Neuron (in vitro differentiated cells): ENCODE measurements around the gene RNF7.

Source experiments
- H2AFZ ChIP-seq: one replicate; pipeline ENCODE4 v1.6.1; 2013; ENCODE audit warnings: low read depth, mild to moderate bottlenecking, inconsistent platforms, low read length, moderate library complexity
- H3K27me3 ChIP-seq: one replicate; pipeline ENCODE4 v1.6.1; 2013; ENCODE audit warnings: low read length; ENCODE audit not compliant: insufficient read depth
- H3K36me3 ChIP-seq: one replicate; pipeline ENCODE4 v1.6.1; 2013; ENCODE audit warnings: low read length; ENCODE audit not compliant: insufficient read depth
- H3K4me1 ChIP-seq: one replicate; pipeline ENCODE4 v1.6.1; 2013; ENCODE audit warnings: low read length; ENCODE audit not compliant: insufficient read depth
- H3K4me3 ChIP-seq: 2 replicates; pipeline ENCODE4 v1.5.1; 2013; ENCODE audit warnings: mild to moderate bottlenecking, low read length, moderate library complexity
- H3K9me3 ChIP-seq: one replicate; pipeline ENCODE4 v1.6.1; 2013; ENCODE audit warnings: low read length

Gene RNF7

GRCh38 chr3:141795276-141795675 lies 57.2 kb downstream of the RNF7 start:
- no peak overlapping the region for H2AFZ ChIP-seq
- no peak overlapping the region for H3K4me3 ChIP-seq
- no peaks in the 10 kb centered on the region for H3K27me3 ChIP-seq
- peaks cover 3% of the 10 kb centered on the region for H3K4me1 ChIP-seq
- H3K9me3 ChIP-seq: no peaks in the 10 kb centered on the region
- H3K36me3 ChIP-seq: no peaks in the 10 kb centered on the region

GRCh38 chr3:141795741-141796080 lies 57.6 kb downstream of the RNF7 start:
- H3K27me3 ChIP-seq: no peaks in the 10 kb centered on the region
- no peak overlapping the region for H3K4me3 ChIP-seq
- no peak overlapping the region for H2AFZ ChIP-seq
- H3K9me3 ChIP-seq: no peaks in the 10 kb centered on the region
- H3K4me1 ChIP-seq: peaks cover 3% of the 10 kb centered on the region
- no peaks in the 10 kb centered on the region for H3K36me3 ChIP-seq

- no peak overlapping the region for H3K4me3 ChIP-seq
These were observed 58.2 kb downstream of the RNF7 start for GRCh38 chr3:141796081-141796888.

More at GRCh38 chr3:141796081-141796888, 58.2 kb downstream of the RNF7 start:
- Histone ChIP-seq H3K36me3 (no peaks in the 10 kb centered on the region), H2AFZ (no peak overlapping the region), H3K9me3 (no peaks in the 10 kb centered on the region), H3K4me1 (peaks cover 3% of the 10 kb centered on the region), H3K27me3 (no peaks in the 10 kb centered on the region)
